GM11168 (cell line): ENCODE results near the gene ZPBP.

Experiments used
- in situ Hi-C: fragments of 300-500 bp; cut with MboI; formaldehyde crosslinking; loops from one replicate; pipeline ENCODE4 v1.12.0; 2022; ENCODE audit warnings: low sequenced_read_pairs; ENCODE audit not compliant: unreplicated experiment

Gene ZPBP, protein sequence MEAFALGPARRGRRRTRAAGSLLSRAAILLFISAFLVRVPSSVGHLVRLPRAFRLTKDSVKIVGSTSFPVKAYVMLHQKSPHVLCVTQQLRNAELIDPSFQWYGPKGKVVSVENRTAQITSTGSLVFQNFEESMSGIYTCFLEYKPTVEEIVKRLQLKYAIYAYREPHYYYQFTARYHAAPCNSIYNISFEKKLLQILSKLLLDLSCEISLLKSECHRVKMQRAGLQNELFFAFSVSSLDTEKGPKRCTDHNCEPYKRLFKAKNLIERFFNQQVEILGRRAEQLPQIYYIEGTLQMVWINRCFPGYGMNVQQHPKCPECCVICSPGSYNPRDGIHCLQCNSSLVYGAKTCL

DNA sequence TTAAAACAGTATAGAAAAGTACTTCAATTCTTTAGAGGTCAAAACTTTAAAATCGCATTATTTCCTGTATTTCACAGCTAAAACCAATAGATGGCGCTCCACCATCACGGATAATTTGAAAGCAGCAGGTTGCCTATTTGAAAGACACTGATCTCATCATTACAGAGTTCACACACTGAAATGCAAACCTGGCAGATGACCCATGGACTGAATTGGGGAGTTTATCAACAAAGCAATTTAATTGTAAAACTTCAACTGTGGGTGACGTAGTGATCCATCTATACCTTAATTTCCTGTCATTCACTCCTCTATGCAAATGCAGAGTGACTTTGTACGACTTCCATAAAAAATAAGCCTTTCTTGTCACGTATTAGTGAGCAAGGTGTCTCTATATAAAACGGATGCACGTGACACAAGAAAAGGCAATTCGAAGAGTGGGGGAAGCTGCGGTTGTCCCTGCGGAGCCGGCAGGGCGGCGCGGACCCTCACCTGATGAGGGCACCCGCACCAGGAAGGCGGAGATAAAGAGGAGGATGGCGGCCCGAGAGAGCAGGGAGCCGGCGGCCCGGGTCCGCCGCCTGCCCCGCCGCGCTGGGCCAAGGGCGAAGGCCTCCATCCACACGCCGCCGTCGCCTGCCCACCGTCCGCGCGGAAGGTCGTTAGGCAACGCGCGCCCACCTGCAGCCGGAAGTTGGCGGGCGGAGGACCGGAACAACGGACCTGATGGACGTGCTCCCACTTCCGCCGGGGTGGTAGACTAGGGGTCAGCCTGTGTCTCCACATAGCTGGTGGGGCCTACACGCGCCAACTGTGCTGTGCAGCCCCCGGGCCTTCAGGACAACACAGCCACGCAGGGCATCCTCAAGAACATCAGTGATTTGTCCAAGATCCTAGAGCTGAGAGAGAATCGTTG lies at the start of gene ZPBP:
Gene ZPBP, minus strand, starts transcription at position 668 of the 913 bp plus-strand sequence. Its CDS starts 52 bp downstream, at position 616.
- in situ Hi-C loops = loop anchor here (10.0 kb wide), 1 partner anchor 972 kb away; no protein-coding TSS in a partner anchor

DNA sequence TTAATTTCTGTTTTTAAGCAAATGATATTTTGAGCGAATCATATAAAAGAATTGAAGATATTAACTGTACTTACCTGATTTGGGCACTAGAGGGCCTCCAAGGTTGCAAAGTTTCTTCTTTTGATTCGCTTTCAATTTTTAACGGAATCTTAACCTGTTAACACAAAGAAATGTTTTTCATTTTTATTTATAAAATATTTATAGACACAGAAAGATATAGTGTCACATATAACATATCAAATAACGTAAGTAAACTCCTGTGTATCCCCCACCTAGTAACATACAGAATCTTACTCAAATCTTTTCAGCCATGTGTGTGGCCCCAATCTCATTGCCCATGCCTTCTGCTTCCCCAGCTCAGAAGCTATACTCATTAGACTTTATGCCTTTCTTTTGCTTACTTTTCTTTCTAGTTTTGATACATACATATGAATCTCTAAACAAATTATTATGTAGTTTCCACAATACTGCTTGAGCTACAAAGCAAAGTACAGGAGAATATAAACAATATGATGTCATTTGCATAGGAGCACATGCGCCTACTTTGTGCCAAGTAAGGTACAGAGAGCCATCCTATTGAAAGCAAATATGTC lies 49.5 kb upstream of the ZPBP start:
- in situ Hi-C loops = no loop called here

DNA sequence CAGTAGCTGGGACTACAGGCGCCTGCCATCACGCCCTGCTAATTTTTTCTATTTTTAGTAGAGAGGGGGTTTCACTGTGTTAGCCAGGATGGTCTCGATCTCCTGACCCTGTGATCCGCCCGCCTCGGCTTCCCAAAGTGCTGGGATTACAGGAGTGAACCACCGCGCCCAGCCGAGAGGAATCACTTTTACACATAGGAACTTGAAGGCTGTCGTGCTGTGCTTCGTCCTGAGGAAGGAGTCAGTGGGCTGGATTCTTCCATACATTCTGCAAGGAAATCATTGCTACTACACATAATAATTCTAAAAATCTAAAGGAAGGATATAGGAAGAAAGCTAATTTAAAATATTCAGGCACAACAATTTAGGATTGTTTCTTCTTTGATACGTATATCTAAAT lies 48.8 kb upstream of the ZPBP start:
- in situ Hi-C loops = no loop called here

DNA sequence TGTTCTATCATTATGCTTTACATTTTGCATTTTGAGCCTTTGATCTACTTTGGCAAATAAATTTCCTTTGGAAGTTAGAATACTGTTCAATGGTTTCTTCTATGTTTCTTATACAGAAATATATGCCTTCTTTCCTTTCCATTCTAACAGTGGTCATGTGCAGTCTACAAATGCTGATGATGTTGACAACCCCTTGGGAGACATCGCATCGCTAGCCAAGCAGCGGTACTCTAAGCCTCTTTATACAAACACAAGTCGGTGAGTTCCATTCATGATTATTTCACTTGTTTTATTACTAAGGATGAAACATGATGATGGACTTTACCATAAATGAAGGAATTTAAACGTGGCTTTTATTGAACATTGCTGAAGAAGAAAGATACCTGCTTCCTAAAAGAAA lies 48.1 kb upstream of the ZPBP start:
- in situ Hi-C loops = no loop called here

DNA sequence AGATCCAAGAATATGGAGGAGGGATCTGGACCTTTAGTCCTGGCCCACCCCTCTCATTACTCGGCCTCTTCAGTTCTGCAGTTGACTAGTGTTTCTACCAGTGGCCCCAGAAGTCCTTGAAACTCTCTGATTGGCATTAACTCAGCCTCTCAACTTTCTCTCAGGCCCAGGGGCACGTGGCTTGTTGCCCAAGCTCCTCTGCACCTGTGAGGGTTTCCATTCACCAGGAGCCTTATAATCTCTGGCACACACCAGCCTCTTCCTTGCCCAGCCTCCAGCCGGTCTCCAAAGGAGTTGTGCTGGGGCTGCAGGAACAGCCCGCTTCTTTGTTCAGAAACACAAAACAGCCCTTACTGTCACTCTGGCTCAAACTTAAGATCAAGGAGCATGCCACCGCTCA lies 47.6 kb upstream of the ZPBP start:
- in situ Hi-C loops = no loop called here

DNA sequence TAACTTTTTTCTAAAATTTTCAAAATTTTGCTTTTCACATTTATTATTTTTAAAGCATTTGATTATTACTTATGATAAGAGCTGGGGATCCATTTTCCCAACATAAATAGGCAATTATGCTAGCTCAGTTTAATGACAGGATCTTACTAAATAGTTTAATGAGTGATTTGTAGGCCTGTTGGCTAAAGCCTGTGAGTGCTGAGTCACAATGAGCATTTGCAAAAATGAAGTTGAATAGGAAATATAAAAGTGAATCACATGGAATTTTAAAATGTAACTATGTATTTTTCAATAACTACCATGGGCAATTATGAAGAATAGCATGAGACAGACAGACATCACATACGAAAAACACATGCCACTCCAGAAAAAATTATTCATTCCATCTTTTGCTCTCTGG lies 45.1 kb upstream of the ZPBP start:
- in situ Hi-C loops = no loop called here

DNA sequence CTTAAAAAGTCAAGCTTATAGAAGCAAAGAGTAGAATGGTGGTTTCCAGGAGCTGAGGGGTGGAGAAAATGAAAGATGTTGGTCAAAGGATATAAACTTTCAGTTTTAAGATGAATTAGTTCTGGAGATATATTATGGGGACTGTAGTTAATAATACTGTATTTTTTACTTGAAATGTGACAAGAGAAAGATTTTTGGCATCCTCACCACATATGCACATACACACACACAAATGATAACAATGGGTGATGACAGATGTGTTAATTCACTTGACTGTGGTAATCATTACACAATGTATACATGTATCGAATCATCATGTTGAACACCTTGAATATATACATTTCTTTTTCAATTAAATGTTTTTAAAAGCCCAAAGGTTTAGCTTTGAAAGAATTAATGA lies 32.7 kb upstream of the ZPBP start:
- in situ Hi-C loops = no loop called here

DNA sequence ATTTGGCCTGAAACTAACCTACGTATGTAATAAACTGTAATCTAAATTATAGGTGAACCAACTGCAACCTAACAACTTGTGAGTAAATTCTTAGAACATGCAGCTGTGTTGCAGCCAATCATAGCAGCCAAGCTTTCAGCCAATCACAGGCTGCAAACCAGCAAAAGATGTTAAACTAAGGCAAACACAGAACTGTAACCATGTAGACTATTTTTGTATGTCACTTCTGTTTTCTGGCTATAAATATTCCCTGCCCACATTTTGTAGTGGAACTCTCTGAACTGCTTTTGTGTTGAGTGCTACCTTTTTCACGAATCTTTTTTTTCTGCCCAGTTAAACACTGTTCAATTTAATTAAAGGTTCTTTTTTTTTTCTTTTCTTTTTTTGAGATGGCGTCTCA lies 28.2 kb upstream of the ZPBP start:
- in situ Hi-C loops = no loop called here

DNA sequence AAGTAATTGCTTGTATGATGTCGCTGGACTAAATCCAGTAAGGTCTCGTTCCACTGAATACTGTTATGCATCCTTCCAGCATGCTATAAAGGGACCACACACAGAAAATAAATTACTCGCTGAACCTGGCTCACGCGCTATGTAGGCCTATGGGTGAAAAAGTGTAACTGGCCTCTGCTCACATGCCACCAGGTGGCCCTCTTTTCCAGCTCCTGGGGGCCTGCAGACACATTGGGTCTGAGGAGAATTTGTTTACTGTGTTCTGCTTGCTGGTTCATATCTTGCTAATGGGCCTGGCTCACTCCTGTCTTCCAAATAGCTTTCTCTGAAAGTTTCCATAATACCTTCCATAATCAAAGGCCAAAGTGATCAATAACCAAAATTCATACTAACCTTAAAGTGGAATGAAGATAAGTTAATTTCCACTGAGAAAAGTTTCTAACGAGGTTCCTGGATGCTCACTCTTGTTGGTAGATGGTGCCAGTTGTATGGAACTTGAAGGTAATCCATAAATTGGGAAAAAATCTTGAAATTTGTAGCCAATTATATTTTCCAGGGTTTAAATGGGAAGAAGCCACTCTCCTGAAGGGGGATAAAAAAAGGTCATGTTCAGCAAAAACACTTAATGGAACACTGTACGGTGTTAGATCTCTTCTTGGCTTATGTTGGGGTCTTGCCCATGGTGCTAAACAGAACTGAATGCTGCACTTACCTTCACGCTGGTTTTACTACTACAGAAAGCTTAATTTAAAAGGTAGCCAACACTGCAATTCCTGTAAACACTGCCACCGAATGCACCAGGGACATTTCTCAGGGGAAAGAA lies 27.0 kb upstream of the ZPBP start:
- in situ Hi-C loops = no loop called here

DNA sequence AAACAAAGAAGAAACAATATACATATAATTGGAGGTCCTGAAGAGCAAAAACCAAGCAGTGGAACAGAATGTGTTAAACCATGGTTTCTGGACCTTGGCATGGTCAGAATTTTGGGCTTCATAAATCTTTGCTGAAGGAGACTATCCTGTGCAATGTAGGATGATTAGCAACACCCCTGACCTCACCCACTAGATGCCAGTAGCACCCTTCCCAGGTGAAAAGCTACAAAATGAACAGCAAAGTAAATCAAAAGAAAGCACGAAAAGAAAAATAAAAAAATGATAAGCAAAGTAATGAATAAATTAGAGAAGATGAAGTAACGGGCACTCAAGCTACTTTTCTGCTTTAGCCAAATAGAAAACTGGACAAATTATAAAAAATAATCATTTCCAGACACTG lies 19.2 kb upstream of the ZPBP start:
- in situ Hi-C loops = no loop called here

DNA sequence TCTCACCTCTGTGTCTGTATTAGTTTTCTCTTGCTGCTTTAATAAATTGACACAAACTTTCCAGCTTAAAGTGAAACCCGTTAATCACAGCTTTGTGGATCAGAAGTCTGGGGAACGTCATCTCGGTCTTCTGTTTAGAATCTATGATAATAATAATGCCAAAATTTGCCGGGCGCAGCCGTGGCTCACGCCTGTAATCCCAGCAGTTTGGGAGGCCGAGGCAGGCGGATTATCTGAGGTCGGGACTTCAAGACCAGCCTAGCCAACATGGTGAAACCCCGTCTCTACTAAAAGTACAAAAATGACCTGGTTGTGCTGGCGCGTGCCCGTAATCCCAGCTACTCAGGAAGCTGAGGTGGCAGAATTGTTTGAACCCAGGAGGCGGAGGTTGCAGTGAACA lies 8.8 kb upstream of the ZPBP start:
- in situ Hi-C loops = no loop called here

DNA sequence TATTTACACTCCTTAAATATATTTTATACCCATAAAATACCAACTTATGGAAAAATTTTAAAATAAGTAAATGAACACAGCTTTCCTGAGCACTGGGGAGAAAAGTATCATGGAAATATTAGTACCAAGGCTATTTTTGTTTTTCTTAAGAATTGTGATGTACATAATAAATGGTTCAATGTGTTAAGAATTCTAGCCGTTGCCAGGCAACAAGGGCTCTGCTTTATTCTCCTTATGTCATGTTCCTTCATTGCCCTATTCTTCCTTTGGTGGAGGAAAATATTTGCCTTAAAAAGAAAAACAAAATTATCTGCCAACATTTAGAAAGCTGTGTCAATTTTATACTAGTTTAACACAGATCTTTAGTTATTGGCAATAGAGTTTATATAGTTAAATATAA lies 2.6 kb upstream of the ZPBP start:
- in situ Hi-C loops = loop anchor here (10.0 kb wide), 1 partner anchor 969 kb away; no protein-coding TSS in a partner anchor

DNA sequence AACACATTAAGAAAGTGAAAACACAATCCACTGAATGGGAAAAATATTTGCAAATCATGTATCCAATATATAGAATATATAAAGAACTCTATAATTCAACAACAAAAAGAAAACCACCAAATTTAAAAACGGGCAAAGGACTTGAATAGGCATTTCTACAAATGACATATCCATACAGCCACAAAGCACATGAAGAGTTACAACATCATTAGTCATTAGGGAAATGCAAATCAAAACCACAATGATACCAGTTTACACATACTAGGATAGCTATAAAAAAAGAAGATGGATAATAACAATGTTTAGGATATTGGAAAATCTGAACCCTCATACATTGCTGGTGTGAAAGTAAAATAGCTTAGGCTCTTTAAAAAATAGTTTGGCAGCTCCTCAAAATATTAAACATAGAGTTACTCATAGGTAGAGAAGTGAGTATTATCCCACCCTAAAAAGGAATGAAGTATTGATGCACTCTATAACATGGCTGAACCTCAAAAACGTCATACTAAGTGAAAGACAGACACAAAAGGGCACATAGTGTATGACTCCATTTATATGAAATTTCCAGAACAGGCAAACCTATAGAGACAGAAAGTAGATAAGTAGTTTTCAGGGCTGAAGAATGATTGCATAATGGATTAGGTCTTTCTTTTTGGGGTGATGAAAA lies 4.5 kb downstream of the ZPBP start:
- in situ Hi-C loops = no loop called here

DNA sequence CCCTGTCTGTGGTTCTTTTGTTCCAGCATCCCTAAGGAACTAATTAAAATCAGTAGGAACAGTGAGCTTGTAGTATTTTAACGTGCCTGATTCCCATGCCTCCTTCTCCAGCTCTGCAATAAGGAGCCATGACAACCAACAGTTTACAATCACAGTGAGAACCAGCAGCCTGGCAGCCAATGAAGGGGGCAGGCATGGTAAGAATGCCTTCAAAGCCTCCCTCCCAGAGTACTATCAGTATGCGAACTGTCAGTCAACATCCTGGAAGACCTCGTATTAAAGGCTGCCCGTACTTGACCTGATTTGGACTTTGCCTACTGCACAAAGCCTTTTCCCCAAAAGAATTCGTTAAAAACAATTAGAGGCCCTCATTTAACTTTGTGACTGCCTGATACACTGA lies 7.7 kb downstream of the ZPBP start:
- in situ Hi-C loops = no loop called here

DNA sequence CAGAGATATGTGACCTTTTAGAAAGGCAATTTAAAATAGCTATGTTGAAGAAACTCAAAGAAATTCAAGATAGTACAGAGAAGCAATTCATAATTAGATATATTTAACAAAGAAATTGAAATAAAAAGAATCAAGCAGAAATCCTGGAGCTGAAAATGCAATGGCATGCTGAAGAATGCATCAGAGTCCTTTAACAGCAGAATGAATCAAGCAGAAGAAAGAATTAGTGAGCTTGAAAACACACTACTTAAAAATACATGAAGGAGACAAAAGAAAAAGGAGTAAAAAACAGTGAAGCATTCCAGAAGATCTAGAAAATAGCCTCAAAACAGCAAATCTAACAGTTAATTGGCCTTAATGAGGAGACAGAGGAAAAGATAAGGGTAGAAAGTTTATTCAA lies 20.0 kb downstream of the ZPBP start:
- in situ Hi-C loops = no loop called here

DNA sequence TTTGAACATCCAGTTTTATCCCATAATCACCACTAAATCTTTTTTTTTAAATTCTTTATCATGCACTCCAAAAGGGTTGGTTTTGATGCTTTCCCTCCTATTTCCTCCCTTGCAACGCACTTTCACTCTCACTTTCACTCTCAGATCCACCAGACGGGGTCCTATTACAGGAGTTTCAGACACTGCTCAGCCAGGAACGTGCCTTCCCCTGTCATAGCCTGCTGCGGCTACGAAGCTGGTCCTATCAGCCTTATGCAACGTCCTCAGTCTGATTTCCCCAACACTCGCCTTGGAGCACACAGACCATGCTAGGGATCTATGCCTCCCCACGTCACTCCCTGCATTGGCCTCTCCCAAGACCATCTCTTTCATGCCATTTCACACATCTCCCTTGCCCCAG lies 23.4 kb downstream of the ZPBP start:
- in situ Hi-C loops = no loop called here

DNA sequence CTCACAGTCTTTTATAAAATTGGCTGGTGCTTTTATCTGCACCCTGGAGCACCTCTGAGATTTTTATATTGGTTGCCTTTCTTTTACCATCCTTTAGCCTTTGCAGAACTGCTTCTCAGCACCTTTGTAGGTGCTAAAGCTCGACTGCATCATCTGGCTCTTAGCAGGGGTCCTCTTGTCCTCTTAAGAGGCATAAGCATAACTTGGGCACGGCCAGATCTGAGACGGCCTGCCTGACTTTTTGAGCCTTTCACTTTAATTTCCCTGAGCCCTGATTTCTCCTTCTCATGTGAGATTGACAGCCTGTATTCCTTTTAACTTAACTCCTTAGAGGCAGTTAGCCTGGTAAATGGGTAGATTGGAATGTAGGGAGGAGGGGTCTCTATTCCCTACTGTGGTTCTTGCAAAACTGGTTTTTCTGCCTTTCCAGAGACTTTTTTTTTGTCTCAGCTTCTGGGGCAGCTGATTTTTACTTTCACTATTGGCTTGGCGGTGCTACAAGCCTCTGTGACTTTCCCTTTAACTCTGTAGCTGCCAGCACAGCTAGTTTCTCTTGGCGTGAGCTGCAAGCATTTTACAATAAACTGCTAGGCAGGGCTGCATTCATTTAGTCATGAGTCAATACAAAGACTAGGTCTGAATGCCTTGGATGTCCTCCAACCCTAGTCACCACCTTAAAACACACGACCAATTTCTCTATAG lies 24.0 kb downstream of the ZPBP start:
- in situ Hi-C loops = no loop called here

DNA sequence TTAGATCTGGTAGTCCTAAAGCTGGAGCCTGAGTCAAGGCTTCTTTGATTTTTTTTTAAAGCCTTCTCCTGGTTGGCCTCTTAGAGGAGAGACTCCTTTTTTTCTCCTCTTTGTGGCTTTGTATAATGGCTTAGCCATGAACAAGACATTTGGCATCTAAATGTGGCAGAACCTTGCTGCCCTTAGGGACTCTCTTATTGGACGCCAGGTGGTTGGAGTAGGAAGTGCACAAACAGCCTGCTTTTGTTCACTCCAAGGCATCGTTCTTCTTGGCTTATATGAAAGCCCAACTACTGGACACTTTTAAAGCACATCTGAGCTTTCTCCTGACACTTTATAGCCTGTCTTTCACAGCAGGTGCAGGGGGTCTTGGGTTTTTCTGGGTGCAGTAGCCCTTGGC lies 25.0 kb downstream of the ZPBP start:
- in situ Hi-C loops = no loop called here

DNA sequence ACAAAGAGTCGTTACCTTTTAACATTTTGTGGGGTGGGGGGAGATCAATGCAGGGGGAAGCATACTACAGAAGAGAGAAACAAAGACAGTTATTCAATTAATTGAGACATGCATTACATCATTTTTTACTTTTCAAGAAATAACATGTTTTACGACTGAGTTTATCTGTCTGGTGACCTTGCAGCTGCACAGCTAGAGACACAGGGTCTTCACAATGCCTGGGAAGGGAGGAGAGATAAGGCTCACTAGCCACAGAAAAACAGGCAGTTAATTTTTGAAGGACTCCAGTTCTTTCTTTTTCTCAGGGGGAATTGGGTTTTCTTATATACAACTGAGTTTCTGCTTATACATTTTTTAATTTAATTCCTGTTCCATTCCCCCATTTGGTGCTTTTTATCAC lies 30.1 kb downstream of the ZPBP start:
- in situ Hi-C loops = no loop called here
